GM18526 (cell line): ENCODE results near the gene ZNF605.
A peak's percentile ranks its signal among the peaks of the same experiment; 100 is the strongest.

Experiments
- POLR2A ChIP-seq: IDR thresholded peaks from 3 replicates; pipeline ENCODE4 v1.6.1; 2011; ENCODE audit not compliant: insufficient read length; ENCODE audit errors: extremely low read depth

ZNF605 gene

GRCh38 chr12:132956011-132956788 is at the start of gene ZNF605:
Gene ZNF605, minus strand, starts transcription at chr12:132956306. Its CDS starts 10,671 bp downstream, at chr12:132945635.
- TF ChIP-seq POLR2A: peak; percentile 45

DNA sequence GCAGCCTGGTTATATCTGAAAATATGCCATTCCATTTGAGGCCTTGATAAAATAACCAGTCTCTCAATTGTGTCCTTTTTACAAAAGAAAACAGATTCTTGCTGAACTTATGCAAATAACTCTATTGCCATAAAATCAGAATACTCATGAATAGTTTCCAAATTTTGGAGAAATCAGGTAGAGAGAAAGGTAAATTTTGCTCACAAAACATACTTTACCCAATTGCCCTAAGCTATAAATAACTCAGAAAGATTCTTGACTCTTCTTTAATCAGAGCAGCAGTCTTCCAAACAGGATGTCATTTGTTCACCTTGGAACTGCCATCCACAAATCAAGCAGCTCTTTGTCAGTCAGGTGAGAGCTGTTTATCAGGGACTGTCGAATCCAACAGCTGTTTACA is 42.6 kb upstream of the ZNF605 start:
- no peak for TF ChIP-seq POLR2A

DNA sequence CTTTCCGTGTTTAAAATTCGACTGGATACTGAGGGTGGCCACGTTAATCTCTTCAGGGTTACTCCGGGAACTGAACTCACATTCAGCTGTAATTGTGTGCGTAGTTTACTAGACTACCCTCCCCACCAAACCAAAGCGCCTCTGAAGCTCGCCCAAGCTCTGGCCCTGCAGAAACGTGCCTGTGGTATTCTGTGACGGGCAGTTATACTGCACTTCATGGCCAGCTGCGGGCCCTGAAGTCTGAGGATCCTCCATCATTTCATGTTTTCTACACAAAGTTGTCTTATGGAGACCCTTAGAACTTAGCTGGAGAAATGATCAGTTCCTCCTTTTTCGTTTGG is 30.7 kb upstream of the ZNF605 start:
- no peak for TF ChIP-seq POLR2A

DNA sequence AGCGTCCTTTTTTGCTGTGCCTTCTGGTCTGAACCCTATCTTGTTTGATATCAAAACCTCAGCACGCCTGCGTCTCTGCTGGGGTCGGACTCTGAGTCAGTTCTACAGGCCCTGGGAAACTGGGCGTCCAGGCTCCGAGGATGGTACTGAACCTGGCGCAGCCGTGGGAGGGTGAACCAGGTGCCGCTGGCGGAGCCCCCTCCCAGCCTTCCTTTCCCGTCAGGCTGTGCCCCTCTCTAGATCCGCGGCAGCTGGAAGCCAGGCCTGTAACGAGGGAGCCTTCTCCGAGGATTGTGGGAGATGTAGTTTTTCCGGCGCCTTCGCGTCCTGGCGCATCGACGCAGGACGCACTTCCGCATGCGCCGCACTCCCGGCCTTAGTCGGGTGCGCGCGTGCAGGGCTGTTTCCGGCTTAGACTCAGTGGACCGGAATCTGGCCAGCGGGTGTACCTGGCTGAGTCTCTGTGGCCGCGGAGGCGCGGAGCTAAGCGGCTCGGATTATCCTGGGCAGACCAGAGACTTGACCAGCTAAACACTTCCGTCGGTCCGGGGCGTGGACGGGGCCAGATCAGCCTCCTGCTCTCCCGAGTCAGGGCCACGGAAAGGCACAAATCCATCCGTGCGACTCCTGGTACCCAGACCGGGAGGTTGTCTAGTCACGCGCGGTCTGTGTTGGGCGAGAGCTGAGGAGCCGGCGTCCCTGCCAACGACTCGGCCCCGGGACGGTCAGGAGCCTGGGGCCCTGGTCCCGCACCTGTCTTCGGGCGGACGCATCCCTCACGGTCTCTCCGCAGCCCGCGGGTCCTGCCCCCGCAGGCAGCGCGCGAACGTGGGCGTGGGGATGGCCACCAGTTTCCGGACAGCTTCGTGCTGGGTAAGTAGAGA is 30.1 kb upstream of the ZNF605 start, which contains the start of gene ZNF26:
Gene ZNF26, plus strand, starts transcription at position 367 of the 884 bp plus-strand sequence. Its CDS starts 474 bp downstream, at position 841.
- peak; percentile 84 for TF ChIP-seq POLR2A

GRCh38 chr12:132972374-132972773 is 16.3 kb upstream of the ZNF605 start:
- no peak for TF ChIP-seq POLR2A

GRCh38 chr12:132967736-132968135 is 11.6 kb upstream of the ZNF605 start:
- no peak for TF ChIP-seq POLR2A

- no peak for TF ChIP-seq POLR2A
Measured at GRCh38 chr12:132966676-132967415, 10.7 kb upstream of the ZNF605 start.

- TF ChIP-seq POLR2A: no peak
Measured at GRCh38 chr12:132965796-132966195, 9.7 kb upstream of the ZNF605 start.

- TF ChIP-seq POLR2A: no peak
Measured at GRCh38 chr12:132955094-132956010, 754 bp downstream of the ZNF605 start.

DNA sequence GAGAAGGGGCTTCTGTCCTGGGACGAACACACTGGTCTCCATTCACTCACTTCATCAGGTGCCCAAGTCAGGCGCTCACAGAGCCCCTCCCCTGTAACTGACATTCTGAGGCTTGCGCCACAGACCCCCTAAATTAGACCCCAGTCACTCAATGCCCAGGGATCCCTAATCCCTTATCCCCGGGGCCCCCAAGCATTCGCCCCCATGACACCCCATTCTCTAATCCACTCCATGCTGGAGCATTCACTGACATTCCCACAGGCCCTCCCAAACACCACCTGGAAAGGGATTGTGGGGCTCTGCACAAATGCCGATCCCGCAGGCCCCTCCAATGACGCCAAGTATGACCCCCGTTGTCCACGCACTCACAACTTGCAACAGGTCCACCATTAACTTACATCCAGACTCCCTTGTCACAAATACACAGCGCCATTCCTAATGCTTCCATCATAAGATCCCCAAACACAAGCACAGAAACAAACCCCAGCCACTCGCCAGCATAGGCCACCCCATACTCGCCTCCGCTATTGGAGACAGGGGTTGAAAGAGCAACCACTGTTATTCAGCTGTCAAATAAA is 1.5 kb downstream of the ZNF605 start:
- TF ChIP-seq POLR2A: no peak

DNA sequence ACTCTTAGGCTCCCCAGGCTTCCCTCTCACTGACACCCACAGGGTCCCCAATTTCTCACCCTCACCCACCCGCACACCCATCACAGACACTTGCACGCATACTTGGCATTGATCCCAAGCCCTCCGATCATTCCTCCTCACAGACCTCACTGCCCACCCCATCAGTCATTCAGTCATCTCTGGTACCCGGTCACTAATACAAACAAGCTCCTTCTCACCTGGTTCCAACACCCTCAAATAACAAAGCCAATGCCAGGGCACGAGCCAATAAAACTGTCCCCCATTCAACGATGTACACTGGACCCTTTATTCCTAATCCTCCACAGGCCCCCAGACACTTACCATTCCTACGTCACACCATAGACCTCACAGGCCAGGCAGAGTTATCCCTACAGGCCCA is 2.3 kb downstream of the ZNF605 start:
- TF ChIP-seq POLR2A: no peak

- no peak for TF ChIP-seq POLR2A
Measured at GRCh38 chr12:132953163-132953425, 3.0 kb downstream of the ZNF605 start.

GRCh38 chr12:132952371-132953162 is 3.5 kb downstream of the ZNF605 start:
- no peak for TF ChIP-seq POLR2A
